NCI-H1048 (cell line): ENCODE measurements around the gene INPP5F.

Experiments
- DNase-seq: peaks from one replicate; lab custom pipeline; 2025; lab: John Stamatoyannopoulos, UW

Gene INPP5F

GRCh38 chr10:119817991-119818888 is 92.4 kb downstream of the INPP5F start:
- no peak for DNase-seq

- no peak for DNase-seq
Observed at GRCh38 chr10:119818889-119819270, 93.0 kb downstream of the INPP5F start.

- DNase-seq: no peak
Observed at GRCh38 chr10:119821182-119821581, 95.3 kb downstream of the INPP5F start.

- DNase-seq: no peak
Observed at GRCh38 chr10:119824299-119824698, 98.4 kb downstream of the INPP5F start.

GRCh38 chr10:119826771-119827170 is 100.9 kb downstream of the INPP5F start:
- DNase-seq: no peak

- no peak for DNase-seq
Observed at GRCh38 chr10:119827430-119827829, 101.6 kb downstream of the INPP5F start.

- DNase-seq: no peak
Observed at GRCh38 chr10:119829429-119829828, 103.6 kb downstream of the INPP5F start.

GRCh38 chr10:119830851-119831250 is 105.0 kb downstream of the INPP5F start:
- DNase-seq: no peak

GRCh38 chr10:119831656-119832055 is 105.8 kb downstream of the INPP5F start:
- no peak for DNase-seq

GRCh38 chr10:119832951-119833350 is 107.1 kb downstream of the INPP5F start:
- DNase-seq: no peak

- DNase-seq: no peak
Observed at GRCh38 chr10:119834188-119834587, 108.3 kb downstream of the INPP5F start.

GRCh38 chr10:119845656-119846055 is 119.8 kb downstream of the INPP5F start:
- DNase-seq: no peak

- DNase-seq: no peak
Observed at GRCh38 chr10:119849031-119849789, 123.4 kb downstream of the INPP5F start.

GRCh38 chr10:119849944-119850343 is 124.1 kb downstream of the INPP5F start:
- no peak for DNase-seq

GRCh38 chr10:119852277-119852676 is 126.4 kb downstream of the INPP5F start:
- no peak for DNase-seq

- DNase-seq: no peak
Observed at GRCh38 chr10:119852822-119853221, 127.0 kb downstream of the INPP5F start.

- no peak for DNase-seq
Observed at GRCh38 chr10:119853574-119853973, 127.7 kb downstream of the INPP5F start.

- DNase-seq: no peak
Observed at GRCh38 chr10:119858063-119858462, 132.2 kb downstream of the INPP5F start.

- no peak for DNase-seq
Observed at GRCh38 chr10:119859420-119860258, 133.8 kb downstream of the INPP5F start.

- no peak for DNase-seq
Observed at GRCh38 chr10:119860866-119861607, 135.2 kb downstream of the INPP5F start.

GRCh38 chr10:119862524-119862923 is 136.7 kb downstream of the INPP5F start:
- no peak for DNase-seq
